Neural cell (in vitro differentiated cells): Measurements from ENCODE around the gene VTI1B. TPM values are rescaled to one million over a fixed set of nuclear protein-coding genes. Genes with fewer than 3 reads are reported as not detected.
A peak's percentile ranks its signal among the peaks of the same experiment; 100 is the strongest.

Experiments used
- H2AFZ ChIP-seq: fragments of 200-600, 300-800 bp; sonication (generic), shearing (Covaris generic); 2 replicates; pipeline ENCODE4 v1.6.0; 2014; ENCODE audit warnings: low read depth, mild to moderate bottlenecking, antibody characterized with exemption, low read length, moderate library complexity
- H3F3A ChIP-seq: fragments of 200-600 bp; shearing (Covaris generic); 2 replicates; pipeline ENCODE4 v1.6.1; 2016; ENCODE audit warnings: mild to moderate bottlenecking, moderate library complexity, mixed read lengths, antibody characterized with exemption, low read length; ENCODE audit not compliant: insufficient read depth, poor library complexity, severe bottlenecking
- H3K27ac ChIP-seq: fragments of 200-600, 300-800 bp; sonication (generic), shearing (Covaris generic); 2 replicates; pipeline ENCODE4 v1.5.1; 2014; ENCODE audit warnings: mild to moderate bottlenecking, low read length, moderate library complexity
- H3K27me3 ChIP-seq: fragments of 300-800, 200-600 bp; sonication (generic), shearing (Covaris generic); 2 replicates; pipeline ENCODE4 v1.6.0; 2014; ENCODE audit warnings: mild to moderate bottlenecking, low read depth, low read length, moderate library complexity; ENCODE audit not compliant: insufficient read depth
- H3K36me3 ChIP-seq: fragments of 300-800, 200-600 bp; sonication (generic), shearing (Covaris generic); 2 replicates; pipeline ENCODE4 v1.5.1; 2014; ENCODE audit warnings: mild to moderate bottlenecking, antibody characterized with exemption, low read length, moderate library complexity; ENCODE audit not compliant: insufficient read depth
- H3K4me2 ChIP-seq: fragments of 300-800, 200-600 bp; sonication (generic), shearing (Covaris generic); 2 replicates; pipeline ENCODE4 v1.6.0; 2014; ENCODE audit warnings: mild to moderate bottlenecking, low read length
- H3K4me3 ChIP-seq: fragments of 300-800, 200-600 bp; sonication (generic), shearing (Covaris generic); 2 replicates; pipeline ENCODE4 v1.5.1; 2014; ENCODE audit warnings: mild to moderate bottlenecking, low read length, moderate library complexity
- H3K79me2 ChIP-seq: fragments of 200-600 bp; shearing (Covaris generic); replicated peaks from 2 replicates; pipeline ENCODE4 v1.6.0; 2014; ENCODE audit warnings: mild to moderate bottlenecking, low read length, moderate library complexity; ENCODE audit not compliant: insufficient read depth
- H3K9ac ChIP-seq: fragments of 300-800, 200-600 bp; sonication (generic), shearing (Covaris generic); 2 replicates; pipeline ENCODE4 v1.6.1; 2016; ENCODE audit warnings: mild to moderate bottlenecking, low read length, mixed read lengths
- H3K9me2 ChIP-seq: fragments of 200-600 bp; shearing (Covaris generic); 2 replicates; pipeline ENCODE4 v1.6.1; 2016; ENCODE audit warnings: mild to moderate bottlenecking, low read length, mixed read lengths; ENCODE audit not compliant: insufficient read depth
- H3K9me3 ChIP-seq: fragments of 200-600, 300-800 bp; sonication (generic), shearing (Covaris generic); 2 replicates; pipeline ENCODE4 v1.6.1; 2016; ENCODE audit warnings: mild to moderate bottlenecking, mixed run types, low read length, moderate library complexity, mixed read lengths
- H4K20me1 ChIP-seq: fragments of 200-600 bp; shearing (Covaris generic); 2 replicates; pipeline ENCODE4 v1.6.1; 2016; ENCODE audit warnings: mild to moderate bottlenecking, mixed run types; ENCODE audit not compliant: insufficient read depth
- CTCF ChIP-seq: fragments of 450-650 bp; IDR thresholded peaks from 2 replicates; pipeline ENCODE4 v1.5.1; 2014; ENCODE audit warnings: antibody characterized with exemption, mild to moderate bottlenecking, moderate library complexity; ENCODE audit not compliant: poor library complexity, severe bottlenecking
- EP300 ChIP-seq: fragments of 450-650 bp; conservative IDR thresholded peaks from 2 replicates; pipeline ENCODE4 v1.6.1; 2014; ENCODE audit warnings: antibody characterized with exemption, mild to moderate bottlenecking, moderate library complexity; ENCODE audit not compliant: poor library complexity, severe bottlenecking
- EZH2 ChIP-seq: fragments of 200-600, 300-800 bp; shearing (Covaris generic), sonication (generic); IDR thresholded peaks from 2 replicates; pipeline ENCODE4 v1.6.1; 2014; ENCODE audit warnings: antibody characterized with exemption, low read length, borderline replicate concordance, mild to moderate bottlenecking; ENCODE audit not compliant: insufficient read depth, poor library complexity, severe bottlenecking
- MXI1 ChIP-seq: fragments of 450-650 bp; conservative IDR thresholded peaks from 2 replicates; pipeline ENCODE4 v1.6.1; 2014; ENCODE audit warnings: antibody characterized with exemption, mild to moderate bottlenecking; ENCODE audit not compliant: poor library complexity, severe bottlenecking
- POLR2AphosphoS5 ChIP-seq: IDR thresholded peaks from 2 replicates; pipeline ENCODE4 v1.6.1; 2012
- RAD21 ChIP-seq: fragments of 450-650 bp; conservative IDR thresholded peaks from 2 replicates; pipeline ENCODE4 v1.6.1; 2014; ENCODE audit warnings: antibody characterized with exemption, mild to moderate bottlenecking, moderate library complexity
- REST ChIP-seq: IDR thresholded peaks from 2 replicates; pipeline ENCODE4 v1.6.1; 2012; ENCODE audit warnings: borderline replicate concordance
- SMC3 ChIP-seq: fragments of 450-650 bp; conservative IDR thresholded peaks from 2 replicates; pipeline ENCODE4 v1.6.1; 2014; ENCODE audit warnings: antibody characterized with exemption, mild to moderate bottlenecking, moderate library complexity; ENCODE audit not compliant: poor library complexity
- TAF1 ChIP-seq: IDR thresholded peaks from 2 replicates; pipeline ENCODE4 v1.6.1; 2012; ENCODE audit warnings: low read depth
- polyA plus RNA-seq: library from polyadenylated mRNA; depleted of rRNA; stranded (reverse); fragments of >200 nt; gene quantifications from 2 replicates; pipeline ENCODE4 v1.2.3, GENCODE V29; 2014
- small RNA-seq, 3 experiments: library from RNA; depleted of rRNA; stranded (forward); fragments of <200 nt; gene quantifications; one replicate each; pipeline ENCODE3, GENCODE V24; 2012

Gene VTI1B
- polyA plus RNA-seq, 1 donor from 2014 or later: 78.6 TPM

GRCh38 chr14:67599698-67600561 lies 74.5 kb downstream of the VTI1B start, which contains the start of gene PIGH:
Gene PIGH, minus strand, starts transcription at chr14:67600268. Its CDS starts 65 bp downstream, at chr14:67600203.
- H3K4me2 ChIP-seq: peak within 1 kb of the TSS; percentile 66
- no peaks in the 10 kb centered on the region for H3K9me3 ChIP-seq
- no peaks in the 10 kb centered on the region for H3K79me2 ChIP-seq
- H3K9ac ChIP-seq: peak within 1 kb of the TSS; percentile 77
- H3K27ac ChIP-seq: peak within 1 kb of the TSS; percentile 71
- peak within 1 kb of the TSS; percentile 89 for H3K4me3 ChIP-seq
- H4K20me1 ChIP-seq: no peaks in the 10 kb centered on the region
- H3K9me2 ChIP-seq: no peaks in the 10 kb centered on the region
- no peaks in the 10 kb centered on the region for H3K27me3 ChIP-seq
- TF ChIP-seq EZH2 (no peak), EP300 (peak; percentile 46), SMC3 (peak; percentile 83), CTCF (peak; percentile 89), REST (peak; percentile 49), TAF1 (no peak), POLR2AphosphoS5 (peak; percentile 83), MXI1 (peak; percentile 76), RAD21 (peak; percentile 69)
- H3K36me3 ChIP-seq: no peaks in the 10 kb centered on the region
- H2AFZ ChIP-seq: peak within 1 kb of the TSS; percentile 93
- H3F3A ChIP-seq: no peaks in the 10 kb centered on the region

Small RNA genes within 50 kb of the gene (small RNA-seq; reads per million reads assigned to genes)
- gene AL132640.3 (0 reads per million in 3 experiments), gene RF00019 (0 to 1.2 (median 0) reads per million in 3 experiments), gene RN7SL369P (0 reads per million in 3 experiments), gene RNA5SP386 (0 reads per million in 3 experiments)

Other genes with a start within 250 kb of the VTI1B start
- gene TMEM229B, start 185.9 kb downstream of the VTI1B start, polyA plus RNA-seq: 4.2 and 7.9 TPM in 2 replicates
- 32.1 and 34.1 TPM in 2 replicates for gene PLEKHH1, start 141.3 kb downstream of the VTI1B start, polyA plus RNA-seq
- 75.1 and 91.8 TPM in 2 replicates for gene PIGH, start 74.4 kb downstream of the VTI1B start, polyA plus RNA-seq
- 204 and 215 TPM in 2 replicates for gene ARG2, start 54.7 kb downstream of the VTI1B start, polyA plus RNA-seq
- gene RDH11, start 21.1 kb upstream of the VTI1B start, polyA plus RNA-seq: 179 and 190 TPM in 2 replicates
- 0.56 TPM in 1 of 2 replicates, not detected in the other for gene RDH12, start 27.3 kb upstream of the VTI1B start, polyA plus RNA-seq
- gene ZFYVE26, start 142.0 kb upstream of the VTI1B start, polyA plus RNA-seq: 8.5 and 10.7 TPM in 2 replicates
- 0.38 and 3.1 TPM in 2 replicates for gene RAD51B, start 145.1 kb upstream of the VTI1B start, polyA plus RNA-seq